Mesenchymal stem cell (in vitro differentiated cells and primary cell): ENCODE data around the gene TPM3.

ENCODE experiments used
- DNase-seq: peaks from one replicate; pipeline ENCODE4 v3.0.0-alpha.2; 2013
- H2AFZ ChIP-seq: one replicate; pipeline ENCODE4 v1.6.1; 2013; ENCODE audit warnings: low read depth, mild to moderate bottlenecking, control low read depth, inconsistent platforms, low read length, moderate library complexity
- H2AK5ac ChIP-seq: 2 replicates; pipeline ENCODE4 v1.6.1; 2013; ENCODE audit warnings: low read length, moderate library complexity, mild to moderate bottlenecking, inconsistent platforms; ENCODE audit not compliant: severe bottlenecking
- H2BK120ac ChIP-seq: one replicate; pipeline ENCODE4 v1.6.1; 2013; ENCODE audit warnings: low read depth, mild to moderate bottlenecking, inconsistent platforms, low read length, moderate library complexity
- H2BK12ac ChIP-seq, 2 experiments: one replicate each; pipeline ENCODE4 v1.6.1; 2013; ENCODE audit warnings: inconsistent platforms in 2 of 2, low read length in 2 of 2, mild to moderate bottlenecking in 2 of 2, moderate library complexity in 2 of 2, control low read depth in 1 of 2
- H2BK15ac ChIP-seq: one replicate; pipeline ENCODE4 v1.6.1; 2013; ENCODE audit warnings: mild to moderate bottlenecking, low read depth, inconsistent platforms; ENCODE audit not compliant: poor library complexity, severe bottlenecking
- H2BK5ac ChIP-seq: 2 replicates; pipeline ENCODE4 v1.6.1; 2013; ENCODE audit warnings: low read depth, mild to moderate bottlenecking, low read length, control low read depth, inconsistent platforms; ENCODE audit not compliant: poor library complexity, severe bottlenecking
- H3K14ac ChIP-seq, 2 experiments: one replicate each; pipeline ENCODE4 v1.6.1; 2013; ENCODE audit warnings: inconsistent platforms in 2 of 2, low read length in 2 of 2, control low read depth in 1 of 2, mild to moderate bottlenecking in 1 of 2, moderate library complexity in 1 of 2
- H3K18ac ChIP-seq, 2 experiments: one replicate each; pipeline ENCODE4 v1.6.1; 2013; ENCODE audit warnings: inconsistent platforms in 2 of 2, low read length in 2 of 2, control low read depth in 1 of 2, low read depth in 1 of 2, mild to moderate bottlenecking in 1 of 2
- H3K23ac ChIP-seq, 2 experiments: one replicate each; pipeline ENCODE4 v1.6.1; 2013; ENCODE audit warnings: inconsistent platforms in 2 of 2, low read length in 2 of 2, mild to moderate bottlenecking in 2 of 2, moderate library complexity in 2 of 2, control low read depth in 1 of 2
- H3K27ac ChIP-seq: 2 replicates; pipeline ENCODE4 v1.5.1; 2013; ENCODE audit warnings: mild to moderate bottlenecking, moderate library complexity, low read length, control low read depth, inconsistent platforms; ENCODE audit not compliant: poor library complexity, severe bottlenecking
- H3K27me3 ChIP-seq, 2 experiments: 2 replicates each; pipeline versions ENCODE4 v1.6.1 to v1.7.0; 2013; ENCODE audit warnings: low read length in 2 of 2, mild to moderate bottlenecking in 2 of 2, moderate library complexity in 2 of 2, control low read depth in 1 of 2, inconsistent platforms in 1 of 2; ENCODE audit not compliant: control insufficient read depth in 1 of 2, insufficient read depth in 1 of 2
- H3K36me3 ChIP-seq, 2 experiments: 2 replicates each; pipeline versions ENCODE4 v1.6.1 to v1.7.0; 2013; ENCODE audit warnings: low read length in 2 of 2, control low read depth in 1 of 2, inconsistent platforms in 1 of 2, low read depth in 1 of 2, mild to moderate bottlenecking in 1 of 2; ENCODE audit not compliant: insufficient read depth in 2 of 2, control insufficient read depth in 1 of 2
- H3K4ac ChIP-seq, 2 experiments: one replicate each; pipeline ENCODE4 v1.6.1; 2013; ENCODE audit warnings: inconsistent platforms in 2 of 2, low read length in 2 of 2, mild to moderate bottlenecking in 2 of 2, moderate library complexity in 2 of 2, control low read depth in 1 of 2, low read depth in 1 of 2
- H3K4me1 ChIP-seq: 2 replicates; pipeline ENCODE4 v1.6.1; 2013; ENCODE audit warnings: low read depth, low read length, control low read depth; ENCODE audit not compliant: control insufficient read depth, insufficient read depth
- H3K4me2 ChIP-seq: 2 replicates; pipeline ENCODE4 v1.6.1; 2013; ENCODE audit warnings: low read length, mild to moderate bottlenecking, inconsistent platforms; ENCODE audit not compliant: poor library complexity, severe bottlenecking
- H3K4me3 ChIP-seq, 2 experiments: 2 replicates each; pipeline versions ENCODE4 v1.5.1 to v1.7.0; 2013; ENCODE audit warnings: low read length in 2 of 2, mild to moderate bottlenecking in 2 of 2, control low read depth in 1 of 2, low read depth in 1 of 2; ENCODE audit not compliant: insufficient read depth in 1 of 2
- H3K79me1 ChIP-seq: replicated peaks from 2 replicates; pipeline ENCODE4 v1.6.1; 2013; ENCODE audit warnings: mild to moderate bottlenecking, control low read depth, low read length, inconsistent platforms; ENCODE audit not compliant: poor library complexity, severe bottlenecking
- H3K9ac ChIP-seq: 2 replicates; pipeline ENCODE4 v1.7.0; 2013; ENCODE audit warnings: mild to moderate bottlenecking, low read length, moderate library complexity
- H3K9me3 ChIP-seq: 2 replicates; pipeline ENCODE4 v1.7.0; 2013; ENCODE audit warnings: mild to moderate bottlenecking, low read length; ENCODE audit not compliant: control insufficient read depth
- H4K8ac ChIP-seq: one replicate; pipeline ENCODE4 v1.6.1; 2013; ENCODE audit warnings: inconsistent platforms, mild to moderate bottlenecking, low read length, moderate library complexity
- H4K91ac ChIP-seq: one replicate; pipeline ENCODE4 v1.6.1; 2013; ENCODE audit warnings: mild to moderate bottlenecking, low read length, inconsistent platforms
- WGBS: methylation state at CpG from one replicate; pipeline ENCODE4 v1.1.7; 2013; ENCODE audit warnings: mixed read lengths; 5-methylcytosine and 5-hydroxymethylcytosine counted together

The TPM3 gene

DNA sequence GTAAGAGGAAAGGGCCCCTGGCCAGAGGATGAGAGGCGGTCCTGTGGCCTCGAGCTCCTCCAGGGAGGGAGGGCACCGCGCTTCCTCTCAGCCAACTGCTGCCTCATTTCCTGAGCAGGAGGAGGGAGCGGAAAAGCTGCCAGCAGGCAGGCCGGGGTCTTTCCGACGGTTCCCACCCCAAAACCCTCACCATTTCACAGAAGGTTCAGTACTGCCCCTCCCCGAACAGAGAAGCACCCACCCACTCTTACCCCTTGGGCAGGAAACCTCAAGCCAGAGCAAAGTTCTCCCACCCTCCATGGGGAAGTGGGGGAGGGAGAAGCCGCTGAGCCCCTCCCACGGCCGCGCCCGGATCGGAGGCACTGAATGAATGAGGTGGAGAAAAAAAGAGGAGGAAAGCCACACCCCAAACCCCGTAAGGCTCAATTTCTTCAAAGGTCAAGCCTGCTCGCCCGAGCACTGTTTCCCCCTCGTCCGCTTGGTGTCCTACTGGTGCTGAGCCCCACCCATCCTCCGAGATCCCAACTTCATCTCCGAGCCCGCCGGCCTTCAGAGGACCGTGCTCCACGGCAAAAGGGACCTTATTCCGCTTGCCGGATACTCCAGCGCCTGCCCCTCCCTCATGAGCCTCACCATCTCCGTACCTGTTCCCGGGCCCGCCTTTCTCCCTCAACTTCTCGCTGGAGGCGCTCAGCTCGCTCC is 9.4 kb downstream of the TPM3 start:
- peak overlapping the region; percentile 64 for H3K27ac ChIP-seq
- H3K14ac ChIP-seq, result peak overlapping the region in 1 of 2 experiments; percentile 90
- peak overlapping the region; percentile 93 for H3K9ac ChIP-seq
- H3K23ac ChIP-seq, result no peak overlapping the region
- under 1% methylated on average over 22 of the region's 35 CpGs for WGBS
- peak overlapping the region; percentile 26 for H3K4me2 ChIP-seq
- H4K8ac ChIP-seq, result peak overlapping the region; percentile 95
- peak overlapping the region; percentile 9 for H2BK120ac ChIP-seq
- H2AFZ ChIP-seq, result no peak overlapping the region
- H3K18ac ChIP-seq, result peak overlapping the region; percentile 90 to 97
- peak overlapping the region; percentile 74 for H2BK15ac ChIP-seq
- H3K4me3 ChIP-seq, result peak overlapping the region; percentile 90 to 95
- H2AK5ac ChIP-seq, result peak overlapping the region; percentile 81
- peaks cover 11 to 13% of the 10 kb centered on the region in 2 experiments for H3K36me3 ChIP-seq
- no peaks in the 10 kb centered on the region for H3K9me3 ChIP-seq
- H2BK5ac ChIP-seq, result no peak overlapping the region
- H3K27me3 ChIP-seq, result peaks cover under 1 to 8% of the 10 kb centered on the region in 2 experiments
- peaks cover 17% of the 10 kb centered on the region for H3K4me1 ChIP-seq
- peak overlapping the region; percentile 99 for H4K91ac ChIP-seq
- peak; percentile 81 for DNase-seq
- H2BK12ac ChIP-seq, result no peak overlapping the region
- no peaks in the 10 kb centered on the region for H3K79me1 ChIP-seq
- H3K4ac ChIP-seq, result peak overlapping the region; percentile 89 to 95

GRCh38 chr1:154181944-154182343 is 10.0 kb downstream of the TPM3 start:
- H3K18ac ChIP-seq, result peak overlapping the region in 1 of 2 experiments; percentile 62
- H4K91ac ChIP-seq, result no peak overlapping the region
- peaks cover 11 to 13% of the 10 kb centered on the region in 2 experiments for H3K36me3 ChIP-seq
- WGBS, result 3% methylated on average over 6 of the region's 6 CpGs
- no peak overlapping the region for H2BK15ac ChIP-seq
- H2BK5ac ChIP-seq, result no peak overlapping the region
- peak overlapping the region; percentile 26 for H3K4me2 ChIP-seq
- no peaks in the 10 kb centered on the region for H3K79me1 ChIP-seq
- peak overlapping the region; percentile 93 for H3K9ac ChIP-seq
- H3K9me3 ChIP-seq, result no peaks in the 10 kb centered on the region
- no peak overlapping the region for H2AK5ac ChIP-seq
- H3K4me3 ChIP-seq, result peak overlapping the region; percentile 90 to 95
- no peak overlapping the region for H3K23ac ChIP-seq
- peak overlapping the region in 1 of 2 experiments; percentile 1 for H3K4ac ChIP-seq
- no peak for DNase-seq
- no peak overlapping the region for H4K8ac ChIP-seq
- no peak overlapping the region for H2BK120ac ChIP-seq
- peaks cover 0 to 7% of the 10 kb centered on the region in 2 experiments for H3K27me3 ChIP-seq
- H2BK12ac ChIP-seq, result no peak overlapping the region
- no peak overlapping the region for H3K14ac ChIP-seq
- no peak overlapping the region for H2AFZ ChIP-seq
- peak overlapping the region; percentile 64 for H3K27ac ChIP-seq
- peaks cover 19% of the 10 kb centered on the region for H3K4me1 ChIP-seq

GRCh38 chr1:154179946-154180687 is 11.8 kb downstream of the TPM3 start:
- Histone ChIP-seq H4K91ac (no peak overlapping the region), H2AFZ (no peak overlapping the region), H3K4me3 (peak overlapping the region in 1 of 2 experiments; percentile 66), H3K14ac (no peak overlapping the region), H2BK5ac (no peak overlapping the region), H2AK5ac (no peak overlapping the region), H3K4me2 (no peak overlapping the region), H2BK120ac (no peak overlapping the region), H3K4me1 (peaks cover 20% of the 10 kb centered on the region), H3K79me1 (no peaks in the 10 kb centered on the region), H3K27ac (no peak overlapping the region), H3K4ac (no peak overlapping the region), H3K18ac (no peak overlapping the region), H3K23ac (no peak overlapping the region), H3K27me3 (no peaks in the 10 kb centered on the region), H2BK12ac (no peak overlapping the region), H4K8ac (no peak overlapping the region), H3K36me3 (peaks cover 15 to 23% of the 10 kb centered on the region in 2 experiments), H2BK15ac (no peak overlapping the region), H3K9ac (peak overlapping the region; percentile 17), H3K9me3 (no peaks in the 10 kb centered on the region)
- no peak for DNase-seq
- WGBS, result 91% methylated on average over 3 of the region's 3 CpGs
